Measurements from ENCODE around the gene CHD1L. TPM values are rescaled to one million over a fixed set of nuclear protein-coding genes. Genes with fewer than 3 reads are reported as not detected.

Gene CHD1L
- total and polyA plus RNA-seq, 4 donors, result 14.1 to 23.8 (median 21.1) TPM

DNA sequence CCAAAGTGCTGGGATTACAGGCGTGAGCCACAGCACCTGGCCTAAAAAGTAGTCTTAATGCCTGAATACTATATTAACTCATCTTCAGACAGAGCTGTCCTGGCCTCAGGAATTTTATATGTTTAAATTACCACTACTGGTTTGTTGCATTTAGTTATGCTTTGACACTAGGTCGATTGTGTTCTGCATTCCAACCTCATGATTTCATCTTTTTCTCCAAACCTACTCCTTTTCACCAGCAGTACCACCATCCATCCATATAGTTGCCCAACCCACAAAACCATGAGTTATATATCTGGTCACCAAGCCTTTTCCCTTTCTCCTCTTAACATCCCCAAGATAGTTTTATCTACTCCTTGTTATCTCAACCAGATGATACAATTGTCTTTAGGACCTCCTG, 39.9 kb upstream of the CHD1L start:
- Histone ChIP-seq H3K27me3 (ENCODE audit: control insufficient read depth in 4 of 4, insufficient read depth in 4 of 4, low read length in 3 of 4) (no peaks in the 10 kb centered on the region), H3K9me3 (ENCODE audit: control insufficient read depth in 4 of 4, low read length in 3 of 4) (no peaks in the 10 kb centered on the region), H3K27ac (ENCODE audit: low read depth in 1 of 2, low read length in 2 of 2) (no peak overlapping the region), H3K36me3 (ENCODE audit: control insufficient read depth in 4 of 4, insufficient read depth in 3 of 4, low read depth in 1 of 4, low read length in 3 of 4) (peaks cover 1 to 52% (median 36%) of the 10 kb centered on the region in 4 donors), H3K4me1 (ENCODE audit: control insufficient read depth in 4 of 4, insufficient read depth in 4 of 4, low read length in 3 of 4) (no peaks in the 10 kb centered on the region), H3K9ac (ENCODE audit: low read depth in 1 of 2, low read length in 2 of 2) (no peak overlapping the region), H3K4me3 (ENCODE audit: low read depth in 1 of 3, low read length in 3 of 3) (no peak overlapping the region)
- DNase-seq (ENCODE audit: low spot score), result no peak
- 76% methylated on average over 2 of the region's 2 CpGs for WGBS
- TF ChIP-seq, protein P1, sequence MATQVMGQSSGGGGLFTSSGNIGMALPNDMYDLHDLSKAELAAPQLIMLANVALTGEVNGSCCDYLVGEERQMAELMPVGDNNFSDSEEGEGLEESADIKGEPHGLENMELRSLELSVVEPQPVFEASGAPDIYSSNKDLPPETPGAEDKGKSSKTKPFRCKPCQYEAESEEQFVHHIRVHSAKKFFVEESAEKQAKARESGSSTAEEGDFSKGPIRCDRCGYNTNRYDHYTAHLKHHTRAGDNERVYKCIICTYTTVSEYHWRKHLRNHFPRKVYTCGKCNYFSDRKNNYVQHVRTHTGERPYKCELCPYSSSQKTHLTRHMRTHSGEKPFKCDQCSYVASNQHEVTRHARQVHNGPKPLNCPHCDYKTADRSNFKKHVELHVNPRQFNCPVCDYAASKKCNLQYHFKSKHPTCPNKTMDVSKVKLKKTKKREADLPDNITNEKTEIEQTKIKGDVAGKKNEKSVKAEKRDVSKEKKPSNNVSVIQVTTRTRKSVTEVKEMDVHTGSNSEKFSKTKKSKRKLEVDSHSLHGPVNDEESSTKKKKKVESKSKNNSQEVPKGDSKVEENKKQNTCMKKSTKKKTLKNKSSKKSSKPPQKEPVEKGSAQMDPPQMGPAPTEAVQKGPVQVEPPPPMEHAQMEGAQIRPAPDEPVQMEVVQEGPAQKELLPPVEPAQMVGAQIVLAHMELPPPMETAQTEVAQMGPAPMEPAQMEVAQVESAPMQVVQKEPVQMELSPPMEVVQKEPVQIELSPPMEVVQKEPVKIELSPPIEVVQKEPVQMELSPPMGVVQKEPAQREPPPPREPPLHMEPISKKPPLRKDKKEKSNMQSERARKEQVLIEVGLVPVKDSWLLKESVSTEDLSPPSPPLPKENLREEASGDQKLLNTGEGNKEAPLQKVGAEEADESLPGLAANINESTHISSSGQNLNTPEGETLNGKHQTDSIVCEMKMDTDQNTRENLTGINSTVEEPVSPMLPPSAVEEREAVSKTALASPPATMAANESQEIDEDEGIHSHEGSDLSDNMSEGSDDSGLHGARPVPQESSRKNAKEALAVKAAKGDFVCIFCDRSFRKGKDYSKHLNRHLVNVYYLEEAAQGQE (IDR thresholded peaks at IDR 0.05), result no peak
- TF ChIP-seq YY1 (IDR thresholded peaks at IDR 0.05), result no peak
- TF ChIP-seq, protein P2, sequence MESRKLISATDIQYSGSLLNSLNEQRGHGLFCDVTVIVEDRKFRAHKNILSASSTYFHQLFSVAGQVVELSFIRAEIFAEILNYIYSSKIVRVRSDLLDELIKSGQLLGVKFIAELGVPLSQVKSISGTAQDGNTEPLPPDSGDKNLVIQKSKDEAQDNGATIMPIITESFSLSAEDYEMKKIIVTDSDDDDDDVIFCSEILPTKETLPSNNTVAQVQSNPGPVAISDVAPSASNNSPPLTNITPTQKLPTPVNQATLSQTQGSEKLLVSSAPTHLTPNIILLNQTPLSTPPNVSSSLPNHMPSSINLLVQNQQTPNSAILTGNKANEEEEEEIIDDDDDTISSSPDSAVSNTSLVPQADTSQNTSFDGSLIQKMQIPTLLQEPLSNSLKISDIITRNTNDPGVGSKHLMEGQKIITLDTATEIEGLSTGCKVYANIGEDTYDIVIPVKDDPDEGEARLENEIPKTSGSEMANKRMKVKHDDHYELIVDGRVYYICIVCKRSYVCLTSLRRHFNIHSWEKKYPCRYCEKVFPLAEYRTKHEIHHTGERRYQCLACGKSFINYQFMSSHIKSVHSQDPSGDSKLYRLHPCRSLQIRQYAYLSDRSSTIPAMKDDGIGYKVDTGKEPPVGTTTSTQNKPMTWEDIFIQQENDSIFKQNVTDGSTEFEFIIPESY (IDR thresholded peaks at IDR 0.05), result no peak
- no peak for TF ChIP-seq RXRA (IDR thresholded peaks at IDR 0.05)
- TF ChIP-seq, protein P3, sequence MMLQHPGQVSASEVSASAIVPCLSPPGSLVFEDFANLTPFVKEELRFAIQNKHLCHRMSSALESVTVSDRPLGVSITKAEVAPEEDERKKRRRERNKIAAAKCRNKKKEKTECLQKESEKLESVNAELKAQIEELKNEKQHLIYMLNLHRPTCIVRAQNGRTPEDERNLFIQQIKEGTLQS (IDR thresholded peaks at IDR 0.05), result no peak
- no peak for TF ChIP-seq FOXA1 (IDR thresholded peaks at IDR 0.05)
- TF ChIP-seq EGR1 (IDR thresholded peaks at IDR 0.05; ENCODE audit: low read depth in 2 of 2), result no peak
- no peak for TF ChIP-seq HNF4G (IDR thresholded peaks at IDR 0.05)
- TF ChIP-seq, protein P4, sequence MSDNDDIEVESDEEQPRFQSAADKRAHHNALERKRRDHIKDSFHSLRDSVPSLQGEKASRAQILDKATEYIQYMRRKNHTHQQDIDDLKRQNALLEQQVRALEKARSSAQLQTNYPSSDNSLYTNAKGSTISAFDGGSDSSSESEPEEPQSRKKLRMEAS (IDR thresholded peaks at IDR 0.05), result no peak
- TF ChIP-seq, protein P5, sequence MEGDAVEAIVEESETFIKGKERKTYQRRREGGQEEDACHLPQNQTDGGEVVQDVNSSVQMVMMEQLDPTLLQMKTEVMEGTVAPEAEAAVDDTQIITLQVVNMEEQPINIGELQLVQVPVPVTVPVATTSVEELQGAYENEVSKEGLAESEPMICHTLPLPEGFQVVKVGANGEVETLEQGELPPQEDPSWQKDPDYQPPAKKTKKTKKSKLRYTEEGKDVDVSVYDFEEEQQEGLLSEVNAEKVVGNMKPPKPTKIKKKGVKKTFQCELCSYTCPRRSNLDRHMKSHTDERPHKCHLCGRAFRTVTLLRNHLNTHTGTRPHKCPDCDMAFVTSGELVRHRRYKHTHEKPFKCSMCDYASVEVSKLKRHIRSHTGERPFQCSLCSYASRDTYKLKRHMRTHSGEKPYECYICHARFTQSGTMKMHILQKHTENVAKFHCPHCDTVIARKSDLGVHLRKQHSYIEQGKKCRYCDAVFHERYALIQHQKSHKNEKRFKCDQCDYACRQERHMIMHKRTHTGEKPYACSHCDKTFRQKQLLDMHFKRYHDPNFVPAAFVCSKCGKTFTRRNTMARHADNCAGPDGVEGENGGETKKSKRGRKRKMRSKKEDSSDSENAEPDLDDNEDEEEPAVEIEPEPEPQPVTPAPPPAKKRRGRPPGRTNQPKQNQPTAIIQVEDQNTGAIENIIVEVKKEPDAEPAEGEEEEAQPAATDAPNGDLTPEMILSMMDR (IDR thresholded peaks at IDR 0.05; ENCODE audit: low read depth, low read length, missing input control), result no peak
- TF ChIP-seq FOXA2 (IDR thresholded peaks at IDR 0.05), result no peak
- TF ChIP-seq TAF1 (conservative IDR thresholded peaks at IDR 0.05), result no peak
- TF ChIP-seq NR2F2 (IDR thresholded peaks at IDR 0.05), result no peak
- TF ChIP-seq HNF4A (conservative IDR thresholded peaks at IDR 0.05), result no peak
- no peak for TF ChIP-seq JUND (IDR thresholded peaks at IDR 0.05)

DNA sequence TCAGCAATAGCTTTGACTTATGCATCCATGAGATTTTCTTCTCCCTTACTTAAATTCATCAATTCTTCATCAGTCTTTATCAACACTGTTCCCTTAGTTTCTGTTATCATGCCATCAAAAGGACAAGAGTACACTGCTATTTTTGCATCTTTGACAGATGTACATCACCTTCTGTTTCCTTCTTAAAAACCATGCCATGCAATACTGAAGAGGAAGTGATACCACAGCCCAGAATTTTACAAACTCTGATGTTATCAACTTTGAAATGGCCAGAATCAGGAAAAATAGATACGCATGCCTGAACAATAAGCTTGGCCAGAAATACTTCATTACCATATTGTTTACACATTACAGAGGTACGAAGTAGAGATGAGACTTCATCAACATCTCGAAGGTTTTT, 38.4 kb upstream of the CHD1L start:
- Histone ChIP-seq H3K36me3 (ENCODE audit: control insufficient read depth in 4 of 4, insufficient read depth in 3 of 4, low read depth in 1 of 4, low read length in 3 of 4) (peaks cover 1 to 59% (median 42%) of the 10 kb centered on the region in 4 donors), H3K27ac (ENCODE audit: low read depth in 1 of 2, low read length in 2 of 2) (no peak overlapping the region), H3K27me3 (ENCODE audit: control insufficient read depth in 4 of 4, insufficient read depth in 4 of 4, low read length in 3 of 4) (no peaks in the 10 kb centered on the region), H3K4me1 (ENCODE audit: control insufficient read depth in 4 of 4, insufficient read depth in 4 of 4, low read length in 3 of 4) (peaks cover 0 to 2% (median 0%) of the 10 kb centered on the region in 4 donors), H3K9me3 (ENCODE audit: control insufficient read depth in 4 of 4, low read length in 3 of 4) (no peaks in the 10 kb centered on the region), H3K9ac (ENCODE audit: low read depth in 1 of 2, low read length in 2 of 2) (no peak overlapping the region), H3K4me3 (ENCODE audit: low read depth in 1 of 3, low read length in 3 of 3) (no peak overlapping the region)
- no peak for DNase-seq (ENCODE audit: low spot score)
- TF ChIP-seq, protein P5 (IDR thresholded peaks at IDR 0.05; ENCODE audit: low read depth, low read length, missing input control), result no peak
- TF ChIP-seq RXRA (IDR thresholded peaks at IDR 0.05) (no peak), TAF1 (conservative IDR thresholded peaks at IDR 0.05) (no peak), YY1 (IDR thresholded peaks at IDR 0.05) (no peak), SP1 (IDR thresholded peaks at IDR 0.05) (no peak), JUND (IDR thresholded peaks at IDR 0.05) (no peak), EGR1 (IDR thresholded peaks at IDR 0.05; ENCODE audit: low read depth in 2 of 2) (no peak), FOXA1 (IDR thresholded peaks at IDR 0.05) (no peak), NR2F2 (IDR thresholded peaks at IDR 0.05) (no peak), GABPA (IDR thresholded peaks at IDR 0.05 in 1 of 2, conservative IDR thresholded peaks at IDR 0.05 in 1 of 2) (no peak)
- TF ChIP-seq, protein P2 (IDR thresholded peaks at IDR 0.05), result no peak
- TF ChIP-seq, protein P3 (IDR thresholded peaks at IDR 0.05), result no peak
- TF ChIP-seq, protein P4 (IDR thresholded peaks at IDR 0.05), result no peak
- WGBS, result 90% methylated on average over 3 of the region's 3 CpGs

All from liver (tissue), 9 donors.